Ovary (tissue), 3 donors: Measurements from ENCODE around the gene CHD9.

Experiments used
- CTCF ChIP-seq, 3 donors: fragments of 450-650 bp in 2 of 3; fragments of 200-600 bp in 1 of 3; IDR thresholded peaks; one replicate each; pipeline versions ENCODE4 v1.5.1 to v1.8.0; 2016 to 2022; ENCODE audit warnings: antibody characterized with exemption in 3 of 3, mild to moderate bottlenecking in 1 of 3
- EP300 ChIP-seq: sonication (generic); formaldehyde crosslinking; IDR thresholded peaks from one replicate; pipeline ENCODE4 v1.6.1; 2017; ENCODE audit warnings: antibody characterized with exemption
- POLR2A ChIP-seq: fragments of 450-650 bp; IDR thresholded peaks from one replicate; pipeline ENCODE4 v1.6.1; 2017; ENCODE audit warnings: antibody characterized with exemption, mild to moderate bottlenecking, moderate library complexity
- donor health status: DM: no; HTN: no; CAD: no.

DNA sequence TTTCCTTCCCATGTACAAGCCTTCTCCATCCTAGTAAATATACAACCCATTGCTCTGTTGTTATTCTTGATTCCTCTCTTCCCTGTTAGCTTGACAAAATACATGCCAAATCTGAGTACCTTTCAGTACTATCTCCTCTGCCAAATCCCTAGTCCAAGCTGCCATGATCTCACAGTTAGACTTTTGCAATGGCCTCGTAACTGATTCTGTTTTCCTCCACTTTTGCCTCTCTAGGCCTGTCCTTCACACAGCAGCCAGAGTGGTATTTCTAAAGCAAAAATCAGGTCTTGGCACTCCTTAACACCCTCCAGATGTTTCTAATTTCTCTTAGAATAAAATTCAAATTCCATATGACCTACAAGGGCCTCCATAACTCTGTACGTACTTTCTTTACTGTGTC, 226.5 kb downstream of the CHD9 start:
- TF ChIP-seq EP300, result no peak
- TF ChIP-seq CTCF (IDR thresholded peaks at IDR 0.05), result no peak
- no peak for TF ChIP-seq POLR2A
